ENCODE data around the gene CLEC16A.

The CLEC16A gene

DNA sequence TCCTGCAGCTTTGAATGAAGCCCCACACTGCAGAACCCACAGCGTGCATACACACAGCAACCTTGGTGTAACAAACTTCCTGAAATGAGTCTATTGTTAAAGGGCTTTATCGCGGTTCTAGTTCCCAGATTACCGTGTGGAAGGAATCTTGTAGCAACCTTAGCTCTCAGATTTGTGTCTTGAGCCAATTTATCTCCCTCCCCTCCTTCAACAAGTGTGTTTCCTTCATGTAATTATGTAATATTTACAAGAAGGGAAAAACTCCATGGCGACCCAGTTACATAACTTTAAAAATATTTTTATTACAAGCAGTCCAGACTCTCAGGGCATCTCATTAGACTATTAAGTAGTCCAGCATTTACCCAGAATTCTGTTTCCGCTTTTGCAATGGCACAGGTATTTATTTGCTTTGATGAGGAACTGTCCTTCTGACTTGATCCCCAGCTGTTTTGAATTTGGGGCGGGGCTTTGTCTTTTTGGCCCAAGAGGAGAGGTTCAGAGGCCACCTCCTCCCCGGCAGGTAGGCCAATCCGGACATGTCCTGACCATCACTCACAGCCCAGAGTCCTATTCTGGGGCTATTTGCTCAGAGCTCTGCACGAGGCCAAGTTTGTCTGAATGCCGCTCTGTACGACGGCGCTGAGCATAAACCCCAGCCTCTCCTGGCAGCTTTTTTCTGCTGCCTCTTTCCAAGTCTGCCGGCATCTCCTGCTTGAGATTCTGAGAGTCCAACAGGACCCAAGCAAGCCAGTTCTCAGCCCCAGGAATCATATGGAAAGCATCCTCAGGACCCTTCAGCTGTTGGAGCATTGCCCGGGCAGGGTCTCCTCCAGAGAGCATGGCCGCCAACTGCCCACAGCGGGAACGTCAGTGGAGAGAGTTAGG, 35.6 kb downstream of the CLEC16A start:
- TF ChIP-seq, protein P1, sequence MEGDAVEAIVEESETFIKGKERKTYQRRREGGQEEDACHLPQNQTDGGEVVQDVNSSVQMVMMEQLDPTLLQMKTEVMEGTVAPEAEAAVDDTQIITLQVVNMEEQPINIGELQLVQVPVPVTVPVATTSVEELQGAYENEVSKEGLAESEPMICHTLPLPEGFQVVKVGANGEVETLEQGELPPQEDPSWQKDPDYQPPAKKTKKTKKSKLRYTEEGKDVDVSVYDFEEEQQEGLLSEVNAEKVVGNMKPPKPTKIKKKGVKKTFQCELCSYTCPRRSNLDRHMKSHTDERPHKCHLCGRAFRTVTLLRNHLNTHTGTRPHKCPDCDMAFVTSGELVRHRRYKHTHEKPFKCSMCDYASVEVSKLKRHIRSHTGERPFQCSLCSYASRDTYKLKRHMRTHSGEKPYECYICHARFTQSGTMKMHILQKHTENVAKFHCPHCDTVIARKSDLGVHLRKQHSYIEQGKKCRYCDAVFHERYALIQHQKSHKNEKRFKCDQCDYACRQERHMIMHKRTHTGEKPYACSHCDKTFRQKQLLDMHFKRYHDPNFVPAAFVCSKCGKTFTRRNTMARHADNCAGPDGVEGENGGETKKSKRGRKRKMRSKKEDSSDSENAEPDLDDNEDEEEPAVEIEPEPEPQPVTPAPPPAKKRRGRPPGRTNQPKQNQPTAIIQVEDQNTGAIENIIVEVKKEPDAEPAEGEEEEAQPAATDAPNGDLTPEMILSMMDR (IDR thresholded peaks at IDR 0.05; ENCODE audit: low read depth, low read length, missing control alignments), result no peak
- no peak for DNase-seq (ENCODE audit: low read depth)
- H3K4me3 ChIP-seq (ENCODE audit: low read depth, low read length), result no peak overlapping the region
- in situ Hi-C loops (cut with HindIII; ENCODE audit: low sequenced_read_pairs), result loop anchor here (5.0 kb wide), 1 partner anchor 37 kb away; no protein-coding TSS in a partner anchor

DNA sequence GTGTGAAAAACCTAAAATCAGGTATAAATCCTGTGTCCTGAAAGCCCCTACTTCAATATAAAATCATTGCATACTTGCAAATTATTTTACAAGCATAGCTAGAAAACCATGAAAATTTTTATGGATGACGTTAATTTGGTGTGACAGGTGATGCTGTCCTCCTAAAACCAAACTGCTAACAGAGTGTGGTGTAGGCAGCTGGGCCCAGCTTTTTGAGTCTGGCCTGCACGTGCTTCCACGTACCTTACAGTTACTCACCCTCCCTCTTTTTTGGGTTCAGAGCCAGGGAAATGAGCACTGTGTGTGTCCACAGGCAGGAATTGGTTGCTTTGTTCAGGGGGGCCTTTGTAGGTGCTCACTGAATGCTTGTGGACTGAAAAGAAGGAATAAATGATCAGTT, 36.4 kb downstream of the CLEC16A start:
- in situ Hi-C loops (cut with HindIII; ENCODE audit: low sequenced_read_pairs), result loop anchor here (5.0 kb wide), 1 partner anchor 36 kb away; no protein-coding TSS in a partner anchor
- TF ChIP-seq, protein P1 (IDR thresholded peaks at IDR 0.05; ENCODE audit: low read depth, low read length, missing control alignments), result no peak
- DNase-seq (ENCODE audit: low read depth), result no peak
- no peak overlapping the region for H3K4me3 ChIP-seq (ENCODE audit: low read depth, low read length)

DNA sequence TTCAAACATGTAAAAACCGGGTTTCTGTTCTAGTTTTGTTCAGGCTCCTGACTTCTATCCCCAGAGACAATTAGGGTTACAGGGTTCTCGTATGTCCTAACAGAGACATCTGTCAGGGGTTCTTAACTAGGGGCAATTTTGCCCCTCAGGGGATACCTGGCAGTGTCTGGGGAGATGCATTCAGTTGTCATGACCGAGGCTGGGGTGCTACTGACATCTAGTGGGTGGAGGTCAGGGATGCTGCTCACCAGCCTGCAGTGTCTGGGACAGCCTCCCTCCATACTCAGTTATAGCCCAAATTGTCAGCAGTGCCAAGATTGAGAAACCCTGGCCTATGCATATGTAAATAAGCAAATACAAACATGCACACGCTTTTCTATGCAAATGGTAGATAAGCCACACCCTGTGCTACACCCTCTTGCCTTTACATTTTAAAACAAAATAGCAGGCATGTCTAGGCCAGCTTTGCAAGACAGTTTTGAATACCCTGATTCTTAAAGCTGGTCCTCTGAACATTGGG, 37.4 kb downstream of the CLEC16A start:
- TF ChIP-seq, protein P1 (IDR thresholded peaks at IDR 0.05; ENCODE audit: low read depth, low read length, missing control alignments), result peak; percentile 31
- no peak for DNase-seq (ENCODE audit: low read depth)
- H3K4me3 ChIP-seq (ENCODE audit: low read depth, low read length), result no peak overlapping the region
- in situ Hi-C loops (cut with HindIII; ENCODE audit: low sequenced_read_pairs), result loop anchor here (5.0 kb wide), 1 partner anchor 36 kb away; no protein-coding TSS in a partner anchor

- TF ChIP-seq, protein P1 (IDR thresholded peaks at IDR 0.05; ENCODE audit: low read depth, low read length, missing control alignments), result no peak
- H3K4me3 ChIP-seq (ENCODE audit: low read depth, low read length), result no peak overlapping the region
- no peak for DNase-seq (ENCODE audit: low read depth)
- in situ Hi-C loops (cut with HindIII; ENCODE audit: low sequenced_read_pairs), result loop anchor here (5.0 kb wide), 1 partner anchor 35 kb away; no protein-coding TSS in a partner anchor
These were observed 38.2 kb downstream of the CLEC16A start for GRCh38 chr16:10982465-10983150.

GRCh38 chr16:10983159-10983558, 38.8 kb downstream of the CLEC16A start:
- in situ Hi-C loops (cut with HindIII; ENCODE audit: low sequenced_read_pairs), result loop anchor here (5.0 kb wide), 1 partner anchor 34 kb away; no protein-coding TSS in a partner anchor
- no peak for DNase-seq (ENCODE audit: low read depth)
- TF ChIP-seq, protein P1 (IDR thresholded peaks at IDR 0.05; ENCODE audit: low read depth, low read length, missing control alignments), result no peak
- no peak overlapping the region for H3K4me3 ChIP-seq (ENCODE audit: low read depth, low read length)

DNA sequence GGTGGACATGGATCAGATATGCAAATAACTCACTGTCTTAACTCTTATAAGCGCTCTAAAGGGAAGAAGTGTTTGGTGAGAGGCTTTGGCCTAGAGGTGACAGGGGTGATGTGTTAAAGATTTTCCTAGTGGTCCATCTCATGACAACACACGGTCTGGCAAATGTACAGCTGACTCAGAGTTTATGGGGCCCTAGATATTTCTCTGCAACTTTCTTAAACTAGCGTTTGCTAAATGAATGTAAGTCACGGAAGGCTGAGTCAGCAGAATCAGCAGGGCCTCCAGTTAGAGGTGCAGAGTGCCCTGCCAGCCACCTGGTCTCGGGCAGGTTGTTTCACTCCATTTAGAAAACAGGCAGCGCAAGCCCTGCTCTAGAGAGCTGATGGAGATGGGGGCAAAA, 40.1 kb downstream of the CLEC16A start:
- in situ Hi-C loops (cut with HindIII; ENCODE audit: low sequenced_read_pairs), result loop anchor here (5.0 kb wide), 1 partner anchor 33 kb away; no protein-coding TSS in a partner anchor
- H3K4me3 ChIP-seq (ENCODE audit: low read depth, low read length), result no peak overlapping the region
- TF ChIP-seq, protein P1 (IDR thresholded peaks at IDR 0.05; ENCODE audit: low read depth, low read length, missing control alignments), result no peak
- peak; percentile 24 for DNase-seq (ENCODE audit: low read depth)

Data from astrocyte of the cerebellum (primary cell).